ENCODE measurements around the gene HERC6.
A peak's percentile ranks its signal among the peaks of the same experiment; 100 is the strongest.
"Not testable (repeated sequence)": the region's sequence is repeated elsewhere in the genome, so short reads cannot be mapped to it uniquely, and the experiment has no call there.

The HERC6 gene

GRCh38 chr4:88382621-88383020, 4.0 kb downstream of the HERC6 start:
- peak in 2 of 3 donors; percentile 5 to 17 for DNase-seq (ENCODE audit: low read depth in 3 of 3, low spot score in 1 of 3)

- DNase-seq (ENCODE audit: low read depth in 3 of 3, low spot score in 1 of 3) = no peak
Measured at GRCh38 chr4:88390128-88390527, 11.5 kb downstream of the HERC6 start.

- DNase-seq (ENCODE audit: low read depth in 3 of 3, low spot score in 1 of 3) = no peak
Measured at GRCh38 chr4:88391703-88392102, 13.1 kb downstream of the HERC6 start.

GRCh38 chr4:88396681-88397080, 18.0 kb downstream of the HERC6 start:
- DNase-seq (ENCODE audit: low read depth in 3 of 3, low spot score in 1 of 3) = no peak

- no peak for DNase-seq (ENCODE audit: low read depth in 3 of 3, low spot score in 1 of 3)
Measured at GRCh38 chr4:88398381-88398780, 19.7 kb downstream of the HERC6 start.

- no peak for DNase-seq (ENCODE audit: low read depth in 3 of 3, low spot score in 1 of 3)
Measured at GRCh38 chr4:88409206-88409605, 30.6 kb downstream of the HERC6 start.

- DNase-seq (ENCODE audit: low read depth in 3 of 3, low spot score in 1 of 3) = no peak
Measured at GRCh38 chr4:88409789-88410188, 31.1 kb downstream of the HERC6 start.

GRCh38 chr4:88411491-88412096, 32.9 kb downstream of the HERC6 start:
- no peak for DNase-seq (ENCODE audit: low read depth in 3 of 3, low spot score in 1 of 3)

- no peak for DNase-seq (ENCODE audit: low read depth in 3 of 3, low spot score in 1 of 3)
Measured at GRCh38 chr4:88413801-88414200, 35.1 kb downstream of the HERC6 start.

- no peak for DNase-seq (ENCODE audit: low read depth in 3 of 3, low spot score in 1 of 3)
Measured at GRCh38 chr4:88414755-88415154, 36.1 kb downstream of the HERC6 start.

GRCh38 chr4:88415982-88416381, 37.3 kb downstream of the HERC6 start:
- DNase-seq (ENCODE audit: low read depth in 3 of 3, low spot score in 1 of 3) = no peak

- no peak for DNase-seq (ENCODE audit: low read depth in 3 of 3, low spot score in 1 of 3)
Measured at GRCh38 chr4:88418411-88418810, 39.8 kb downstream of the HERC6 start.

GRCh38 chr4:88419874-88420273, 41.2 kb downstream of the HERC6 start:
- no peak for DNase-seq (ENCODE audit: low read depth in 3 of 3, low spot score in 1 of 3)

GRCh38 chr4:88420844-88421243, 42.2 kb downstream of the HERC6 start:
- DNase-seq (ENCODE audit: low read depth in 3 of 3, low spot score in 1 of 3) = no peak

- DNase-seq (ENCODE audit: low read depth in 3 of 3, low spot score in 1 of 3) = no peak
Measured at GRCh38 chr4:88422403-88422802, 43.8 kb downstream of the HERC6 start.

- no peak for DNase-seq (ENCODE audit: low read depth in 3 of 3, low spot score in 1 of 3)
Measured at GRCh38 chr4:88429401-88429800, 50.7 kb downstream of the HERC6 start.

GRCh38 chr4:88435987-88436693, 57.5 kb downstream of the HERC6 start:
- DNase-seq (ENCODE audit: low read depth in 3 of 3, low spot score in 1 of 3) = no peak

- not testable (repeated sequence) for DNase-seq (ENCODE audit: low read depth in 3 of 3, low spot score in 1 of 3)
Measured at GRCh38 chr4:88437873-88438272, 59.2 kb downstream of the HERC6 start.

GRCh38 chr4:88439161-88439760, 60.6 kb downstream of the HERC6 start:
- no peak for DNase-seq (ENCODE audit: low read depth in 3 of 3, low spot score in 1 of 3)

- DNase-seq (ENCODE audit: low read depth in 3 of 3, low spot score in 1 of 3) = no peak
Measured at GRCh38 chr4:88440146-88440545, 61.5 kb downstream of the HERC6 start.

GRCh38 chr4:88441696-88442095, 63.0 kb downstream of the HERC6 start:
- DNase-seq (ENCODE audit: low read depth in 3 of 3, low spot score in 1 of 3) = no peak

GRCh38 chr4:88442689-88443191, 64.1 kb downstream of the HERC6 start:
- no peak for DNase-seq (ENCODE audit: low read depth in 3 of 3, low spot score in 1 of 3)

Measured in stimulated activated CD4-positive, alpha-beta T cell treated with anti-CD3 and anti-CD28 coated beads, TNF-alpha, amount 100 ng/mL, for 1 hour (primary cell).